Left hindlimb (tissue), 1 donor: Measurements from ENCODE around the gene NGB.

Source experiments
- DNase-seq: peaks from one replicate; pipeline ENCODE4 v3.0.0-alpha.2; 2018

NGB gene

DNA sequence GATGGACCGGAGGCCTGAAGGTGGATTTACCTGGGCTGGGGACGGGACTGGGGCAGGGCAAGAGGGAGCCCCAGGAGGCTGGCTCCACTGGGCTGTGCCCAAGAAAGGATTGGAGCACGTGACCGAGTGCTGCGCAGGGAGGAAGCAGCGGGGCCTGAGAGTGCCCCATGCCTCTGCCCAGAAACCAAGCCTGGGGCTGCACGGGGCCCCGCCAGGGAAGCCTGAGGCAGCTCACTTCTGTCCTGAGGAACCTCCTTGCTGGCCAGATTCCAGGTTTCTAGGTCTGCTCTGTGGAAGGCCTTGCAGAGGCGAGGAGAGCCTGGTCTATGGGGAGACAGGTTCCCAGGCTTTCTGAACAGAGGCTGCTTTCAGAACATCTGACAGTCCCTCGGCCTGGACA is 10.4 kb downstream of the NGB start:
- peak; percentile 64 for DNase-seq

DNA sequence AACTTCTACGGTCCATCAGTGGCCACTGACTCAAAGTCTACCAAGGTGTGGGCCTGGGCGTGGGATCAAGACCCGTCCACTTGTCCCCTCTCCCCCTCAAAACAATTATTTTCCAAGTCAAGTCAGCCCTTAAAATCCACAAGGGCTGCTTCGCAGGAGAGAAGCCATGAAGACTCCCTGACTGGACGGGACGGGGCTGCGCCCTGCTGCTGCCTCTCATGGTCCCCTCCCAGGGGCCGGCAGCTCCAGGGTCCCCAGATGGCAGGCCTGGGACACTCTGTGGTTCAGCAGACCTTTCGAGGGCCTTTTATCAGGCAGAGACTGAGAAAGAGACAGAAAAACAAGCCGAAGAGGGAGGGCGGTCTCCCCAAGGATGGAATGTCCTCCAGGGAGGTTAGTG is 10.8 kb downstream of the NGB start:
- DNase-seq, result no peak

DNA sequence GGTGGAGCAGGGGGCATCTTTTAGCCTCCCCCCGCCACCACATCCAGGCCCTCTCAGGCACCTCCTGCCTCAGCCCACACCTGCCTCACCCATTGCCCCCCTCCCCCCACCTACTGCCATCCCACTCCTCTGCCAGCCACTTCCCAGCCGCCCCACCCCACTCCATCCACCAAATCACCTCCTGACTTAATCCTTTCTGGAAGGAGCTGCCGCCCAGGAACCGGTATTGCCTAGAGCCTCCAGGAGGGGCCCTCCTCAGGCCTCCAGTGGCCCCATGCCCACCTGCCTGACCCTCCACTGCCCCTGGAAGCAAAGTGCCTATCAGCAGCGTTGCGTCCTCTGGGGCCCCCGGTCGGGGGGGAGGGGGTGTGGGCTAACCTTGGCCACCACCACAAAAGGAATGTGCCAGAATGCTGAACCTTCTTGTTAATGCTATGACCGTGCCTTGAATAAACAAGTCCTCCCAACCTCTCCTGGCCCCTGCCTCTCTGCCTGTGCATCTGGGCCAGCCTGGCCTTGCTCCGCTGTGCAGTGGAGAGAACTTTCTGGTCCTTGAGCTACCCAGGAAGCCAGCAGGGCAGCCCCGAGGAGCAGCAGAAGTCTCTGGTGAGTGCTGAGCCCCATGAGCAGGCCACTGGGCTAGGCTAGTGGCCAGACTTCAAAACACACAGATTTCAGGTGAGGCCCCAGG is 11.8 kb downstream of the NGB start:
- DNase-seq, result no peak

DNA sequence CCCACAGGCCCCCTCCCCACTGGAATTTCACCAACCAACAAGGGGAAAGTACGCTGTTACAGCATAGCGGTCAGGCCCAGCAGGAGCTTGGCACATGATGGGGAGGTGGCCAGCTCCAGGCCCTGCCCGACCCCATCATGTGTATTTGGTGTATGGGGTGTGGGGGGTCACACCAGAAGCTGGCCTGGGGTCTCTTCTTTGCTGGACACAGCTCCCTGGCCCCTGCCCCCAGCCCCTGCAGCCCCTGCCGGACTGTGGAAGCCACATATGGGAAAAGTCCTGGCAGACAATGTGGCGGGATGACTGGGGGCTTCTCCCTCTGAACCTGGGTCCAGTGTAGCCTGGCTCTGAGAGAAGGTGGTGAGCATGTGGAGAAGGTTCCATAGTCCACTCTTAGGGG is 12.4 kb downstream of the NGB start:
- DNase-seq, result peak; percentile 26

DNA sequence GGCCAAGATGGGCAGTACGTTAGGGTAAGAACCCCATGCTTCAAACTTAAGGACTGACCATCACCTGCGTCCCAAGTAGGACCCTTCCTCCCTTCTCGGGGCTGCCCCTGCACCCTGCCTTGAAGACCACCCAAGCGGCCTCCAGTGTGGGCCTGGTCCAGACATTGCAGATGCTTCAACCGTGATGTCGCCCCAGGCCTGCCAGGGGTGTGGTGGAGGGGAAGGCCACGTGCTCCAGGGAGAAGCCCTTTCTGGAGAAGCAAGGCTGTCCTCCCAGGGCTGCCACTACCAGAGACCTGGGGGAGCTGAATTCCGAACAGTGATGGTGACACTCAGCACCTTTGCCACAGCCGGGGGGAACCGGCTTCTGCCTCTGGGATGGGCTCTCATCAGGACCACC is 13.3 kb downstream of the NGB start:
- DNase-seq, result no peak

DNA sequence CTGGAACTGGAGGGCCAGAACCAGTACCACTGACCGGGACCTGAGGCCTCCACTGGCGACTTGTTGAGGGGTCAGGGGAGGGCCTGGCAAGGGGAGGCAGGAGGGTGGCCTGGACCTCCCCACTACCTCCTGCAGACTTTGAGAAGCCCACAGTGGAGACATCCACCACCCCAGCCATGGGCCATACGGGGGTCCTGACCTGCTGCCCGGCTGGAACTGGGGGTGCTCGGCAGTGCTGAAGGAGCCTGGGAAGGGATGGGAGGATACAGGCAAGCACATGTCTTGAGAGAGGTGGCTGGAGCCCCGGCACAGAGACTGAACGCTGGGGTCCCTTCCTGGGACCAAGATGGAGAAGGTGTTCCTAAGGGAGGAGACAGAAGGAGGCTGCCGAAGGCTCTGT is 14.3 kb downstream of the NGB start:
- DNase-seq, result peak; percentile 11

DNA sequence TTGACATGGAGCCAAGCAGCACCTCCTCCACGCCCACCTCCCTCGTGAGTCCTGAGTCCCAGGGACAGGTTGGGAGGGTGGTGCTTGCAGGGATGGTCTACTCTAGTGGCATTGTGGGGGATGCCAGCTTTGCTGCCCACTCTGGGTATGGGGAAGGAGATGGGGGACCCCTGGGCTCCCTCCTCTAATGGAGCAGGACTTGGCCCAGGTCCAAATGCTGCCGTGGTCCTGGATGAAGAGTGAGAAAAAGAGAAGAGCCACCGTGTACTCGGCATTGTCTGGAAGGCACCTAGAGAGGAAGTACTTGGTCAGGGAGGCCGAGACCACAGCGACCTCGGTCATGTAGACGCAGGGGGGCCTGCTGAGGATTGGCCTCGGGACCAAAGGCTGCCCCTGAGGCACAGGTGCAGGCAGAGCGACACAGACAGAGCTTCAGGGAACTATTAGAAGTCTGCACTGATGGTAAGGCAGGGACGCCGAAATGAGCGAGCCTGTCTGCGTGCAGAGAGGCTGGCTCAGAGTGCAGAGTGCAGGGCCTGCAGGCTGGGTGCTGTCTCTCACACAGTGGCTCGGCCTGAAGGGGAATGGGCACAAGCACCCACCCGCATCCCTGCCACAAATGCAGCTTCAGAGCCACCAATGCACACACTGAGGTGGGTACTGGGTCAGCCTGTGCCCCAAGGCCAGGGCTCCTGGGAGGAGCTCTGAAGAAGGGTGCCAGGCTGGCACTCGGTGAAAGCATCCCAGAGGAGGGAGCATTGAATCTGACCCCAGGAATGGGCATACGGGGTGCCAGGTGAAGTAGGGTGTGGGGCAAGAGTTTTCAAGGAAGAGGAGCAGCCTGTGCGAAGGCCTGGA is 17.4 kb downstream of the NGB start:
- DNase-seq, result no peak

DNA sequence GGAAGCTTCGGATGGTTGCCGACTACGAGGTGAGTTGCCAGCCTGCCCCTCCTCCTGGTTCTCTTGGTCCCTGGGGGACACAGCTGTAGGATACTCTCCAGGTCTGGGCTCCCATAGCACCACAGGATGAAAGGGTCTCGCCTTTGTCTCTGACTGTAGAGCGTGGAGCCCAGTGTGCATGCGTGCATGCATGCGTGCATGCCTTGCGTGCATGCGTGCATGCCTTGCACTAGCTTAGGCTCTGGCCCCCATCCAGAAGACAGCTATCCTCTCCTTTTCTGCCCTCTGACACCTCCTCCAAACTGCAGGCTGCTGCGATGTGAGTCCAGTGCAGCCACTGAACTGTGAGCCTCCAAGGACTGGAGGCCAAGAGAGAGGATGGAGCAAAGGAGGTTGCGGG is 19.1 kb downstream of the NGB start:
- no peak for DNase-seq

DNA sequence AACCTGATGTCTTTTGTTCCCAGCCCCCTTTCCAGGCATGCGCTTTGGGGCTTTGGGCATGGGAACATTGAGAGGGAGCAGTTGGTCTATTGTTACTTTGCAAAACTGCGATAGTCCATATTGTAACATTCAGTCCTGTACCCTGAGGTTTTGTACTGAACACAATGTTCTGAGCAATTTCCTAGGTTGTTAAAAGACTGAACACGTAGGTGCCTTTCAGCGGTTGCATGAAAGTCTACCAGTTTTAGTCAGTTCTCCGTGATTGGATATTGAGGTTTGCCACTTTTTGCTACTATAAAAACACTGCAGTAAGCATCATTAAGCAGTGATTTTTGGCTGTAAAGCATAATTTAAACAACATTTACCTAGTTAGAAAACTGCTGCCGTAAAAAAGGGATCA is 20.1 kb downstream of the NGB start:
- DNase-seq, result no peak

DNA sequence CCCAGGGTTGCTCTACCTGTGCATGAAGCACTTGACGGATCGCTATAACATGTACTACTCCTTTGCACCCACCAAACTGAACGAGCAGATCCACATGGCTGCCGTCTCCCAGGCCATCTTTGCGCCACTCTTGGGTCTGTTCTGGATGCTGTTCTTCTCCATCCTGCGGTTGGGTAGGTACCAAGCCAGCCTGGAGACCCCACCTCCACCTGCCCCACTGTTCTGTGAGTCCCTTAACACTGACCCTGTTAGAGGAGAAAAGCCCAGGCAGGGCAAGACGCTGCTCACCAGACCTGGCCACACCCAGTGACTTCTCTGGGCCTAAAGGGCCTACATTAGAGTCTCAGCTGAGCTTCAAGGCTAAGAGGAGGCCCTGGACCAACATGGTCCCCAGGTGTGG is 21.7 kb downstream of the NGB start:
- DNase-seq, result no peak

DNA sequence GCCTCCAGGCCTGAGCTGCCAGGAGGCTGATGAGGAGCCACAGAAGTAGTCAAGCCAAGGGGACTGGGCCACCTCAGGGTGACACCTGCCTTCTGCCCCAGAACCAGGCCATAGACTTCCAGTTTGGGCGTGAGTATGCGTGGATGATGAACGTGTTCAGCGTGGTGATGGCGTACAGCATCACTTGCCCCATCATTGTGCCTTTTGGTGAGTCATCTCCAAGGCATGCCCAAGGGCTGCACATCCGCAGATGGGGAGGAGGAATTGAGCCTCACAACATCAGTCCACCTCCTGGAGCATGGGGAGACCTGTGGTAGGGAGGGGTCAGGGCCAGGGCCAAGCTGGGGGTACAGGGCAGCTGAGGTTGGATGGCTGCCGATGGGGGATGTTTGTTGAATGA is 22.3 kb downstream of the NGB start:
- no peak for DNase-seq

DNA sequence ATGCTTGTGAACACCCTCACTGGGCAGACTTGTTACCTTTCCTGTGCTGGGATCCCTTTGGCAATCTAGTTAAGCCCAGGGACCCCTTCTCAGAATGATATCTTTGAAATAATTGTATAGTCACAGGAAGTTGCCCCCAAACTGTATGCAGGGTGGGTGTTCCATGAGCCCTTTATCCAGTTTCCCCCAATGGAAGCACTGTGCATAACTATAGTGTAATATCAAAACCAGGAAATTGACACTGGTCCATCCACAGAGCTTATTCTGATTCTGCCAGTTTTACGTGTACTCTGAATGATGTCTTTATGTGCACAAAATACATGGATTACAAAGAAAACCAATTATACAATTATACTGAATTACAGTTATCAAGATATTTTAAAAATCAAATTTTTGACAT is 24.2 kb downstream of the NGB start:
- no peak for DNase-seq

DNA sequence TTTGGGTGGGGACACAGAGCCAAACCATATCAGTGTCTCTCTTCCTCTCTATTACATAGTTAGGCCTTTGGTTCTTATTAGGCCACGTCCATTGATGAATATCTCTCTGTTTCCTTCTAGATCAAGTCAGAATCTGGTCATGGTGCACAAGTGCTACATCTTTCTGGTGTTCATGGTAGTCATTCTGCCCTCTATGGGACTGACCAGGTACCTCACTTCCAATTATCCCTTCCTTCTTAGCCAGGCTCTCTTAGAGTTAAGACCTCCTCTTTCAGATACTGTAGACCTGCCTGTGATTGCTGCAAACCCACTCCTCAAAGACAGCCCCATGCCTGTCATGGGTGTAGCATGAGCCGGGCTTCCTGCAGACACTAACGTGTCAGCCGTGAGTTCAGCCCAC is 25.2 kb downstream of the NGB start:
- no peak for DNase-seq

DNA sequence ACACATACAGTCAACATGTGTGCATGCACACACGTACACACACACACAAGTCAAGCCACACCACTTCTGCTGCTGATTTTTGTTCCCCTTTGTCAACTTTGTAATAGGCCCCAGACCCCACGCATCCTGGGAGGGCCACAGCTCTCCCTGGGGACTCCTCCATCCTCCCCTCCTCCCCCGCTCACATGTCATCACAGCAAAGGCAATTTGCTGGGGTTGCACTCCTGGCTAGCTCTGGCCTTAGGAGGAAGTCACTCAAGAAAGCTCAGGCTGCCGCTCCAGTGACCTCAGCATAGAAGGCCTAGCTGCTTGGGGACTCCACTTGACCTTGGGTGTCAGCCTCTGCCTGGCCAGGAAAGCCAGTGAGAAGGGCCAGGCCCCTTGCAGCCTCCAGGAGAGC is 27.2 kb downstream of the NGB start:
- DNase-seq, result no peak

DNA sequence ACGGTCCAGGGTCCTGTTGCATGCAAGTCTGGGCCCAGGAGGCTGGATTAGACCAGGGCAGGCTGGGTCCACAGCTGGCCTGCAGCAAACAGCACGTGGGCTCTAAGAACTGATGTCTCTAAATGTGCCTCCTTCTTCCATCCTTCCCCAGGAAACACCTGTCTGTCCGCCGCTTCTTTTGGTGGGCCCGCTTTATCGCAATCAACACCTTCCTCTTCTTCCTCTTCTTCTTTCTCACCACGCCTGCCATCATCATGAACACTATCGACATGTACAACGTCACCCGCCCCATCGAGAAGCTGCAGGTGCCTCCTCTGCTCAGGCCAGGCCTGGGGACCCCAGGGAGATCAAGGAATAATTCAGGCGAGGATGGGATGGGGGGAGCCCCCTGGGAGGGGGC is 28.3 kb downstream of the NGB start:
- DNase-seq, result no peak

DNA sequence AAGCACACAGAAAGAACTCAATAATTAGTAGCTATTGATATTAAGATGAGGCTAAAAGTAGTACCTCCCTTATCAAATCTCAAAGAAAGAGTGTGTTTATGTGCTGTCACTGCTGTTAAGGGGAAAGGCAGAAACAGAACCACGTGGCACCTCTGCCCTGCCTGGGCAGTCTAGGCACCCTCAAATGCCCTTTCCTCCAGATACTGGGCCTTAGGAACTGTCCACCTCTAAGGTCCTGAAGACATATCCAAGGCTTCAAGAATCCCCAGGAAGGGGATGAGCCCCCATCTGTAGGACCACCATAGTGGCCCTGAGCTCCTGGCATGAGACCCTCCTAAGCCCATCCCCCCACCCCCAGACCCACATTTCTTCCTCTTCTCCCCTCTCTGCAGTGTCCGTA is 29.1 kb downstream of the NGB start:
- DNase-seq, result no peak

DNA sequence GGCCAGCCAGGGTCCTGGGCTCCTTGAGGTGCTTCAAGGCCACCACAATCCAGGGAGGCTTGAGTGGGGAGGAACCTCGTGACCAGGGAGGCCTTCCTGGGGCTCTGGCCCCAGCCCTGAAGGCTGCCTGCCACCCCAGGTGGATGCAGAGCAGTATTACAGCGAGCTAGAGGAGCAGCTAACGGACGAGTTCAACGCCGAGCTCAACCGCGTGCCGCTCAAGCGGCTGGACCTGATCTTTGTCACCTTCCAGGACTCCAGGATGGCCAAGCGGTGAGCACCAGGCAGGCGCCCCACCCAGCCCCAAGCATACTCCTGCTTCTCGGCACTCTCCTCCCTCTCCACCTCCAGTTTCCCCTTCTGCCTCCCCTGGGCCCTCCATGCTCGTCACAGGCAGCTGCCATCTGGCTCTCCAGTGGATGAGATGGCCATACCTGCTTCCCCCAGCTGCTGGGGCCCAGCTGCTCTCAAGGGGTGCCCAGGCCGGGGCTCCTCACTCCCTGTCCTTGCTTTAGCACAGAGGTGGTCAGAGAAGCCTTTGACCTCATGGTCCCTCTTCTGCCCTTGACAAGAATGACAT is 30.6 kb downstream of the NGB start:
- no peak for DNase-seq

DNA sequence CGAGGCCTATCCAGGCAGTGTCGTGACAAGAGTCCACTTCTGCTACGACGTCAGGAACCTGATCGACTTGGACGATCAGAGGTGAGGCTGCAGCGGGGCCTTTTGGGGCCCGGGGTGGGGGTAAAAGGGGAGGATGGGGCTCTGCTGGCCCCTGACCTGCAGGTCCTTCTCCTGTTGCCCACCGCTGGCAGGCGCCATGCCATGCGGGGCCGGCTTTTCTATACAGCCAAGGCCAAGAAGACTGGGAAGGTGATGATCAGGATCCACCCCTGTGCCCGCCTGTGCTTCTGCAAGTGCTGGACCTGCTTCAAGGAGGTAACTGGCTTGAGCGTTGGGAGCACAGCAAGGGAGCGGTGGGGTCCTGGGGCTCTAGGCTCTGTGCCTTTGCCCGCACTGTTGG is 31.6 kb downstream of the NGB start:
- no peak for DNase-seq

DNA sequence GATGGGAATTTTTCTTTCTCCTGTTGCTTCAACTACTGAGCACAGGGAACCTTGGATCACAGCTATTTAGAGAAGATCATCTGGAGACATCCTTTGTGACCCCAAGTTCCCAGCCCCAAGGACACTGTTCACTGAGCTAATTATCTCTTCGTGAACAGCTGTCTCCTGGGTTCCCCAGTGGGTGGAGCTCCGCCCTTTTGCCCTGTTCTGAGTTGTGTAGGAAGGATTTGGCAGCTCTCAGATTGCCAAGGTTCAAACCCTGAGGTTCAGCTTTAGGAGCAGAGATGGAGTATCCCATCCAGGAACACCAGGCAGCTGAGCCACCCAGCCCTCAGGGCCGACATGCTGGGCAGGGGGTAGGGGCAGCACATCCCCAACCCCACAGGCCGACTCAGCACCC is 32.0 kb downstream of the NGB start:
- DNase-seq, result no peak

DNA sequence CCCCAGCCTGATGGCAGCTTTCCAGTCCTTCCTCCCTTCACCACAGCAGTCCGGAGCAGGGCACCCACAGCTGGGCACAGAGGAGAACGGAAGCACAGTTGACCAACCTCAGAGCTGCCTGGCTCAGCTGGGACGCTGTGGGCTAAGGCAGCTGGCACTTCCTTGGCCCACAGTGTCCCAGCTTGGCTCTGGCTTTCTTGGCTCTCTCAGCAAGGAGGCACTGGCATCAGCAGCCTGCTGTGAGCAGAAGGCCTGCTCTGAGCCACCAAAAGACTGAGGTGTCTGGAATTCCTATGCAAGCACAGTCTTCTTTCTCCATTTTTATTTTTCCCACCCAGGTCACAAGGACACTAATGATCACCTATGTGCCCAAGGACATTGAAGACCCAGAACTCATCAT is 32.6 kb downstream of the NGB start:
- no peak for DNase-seq

DNA sequence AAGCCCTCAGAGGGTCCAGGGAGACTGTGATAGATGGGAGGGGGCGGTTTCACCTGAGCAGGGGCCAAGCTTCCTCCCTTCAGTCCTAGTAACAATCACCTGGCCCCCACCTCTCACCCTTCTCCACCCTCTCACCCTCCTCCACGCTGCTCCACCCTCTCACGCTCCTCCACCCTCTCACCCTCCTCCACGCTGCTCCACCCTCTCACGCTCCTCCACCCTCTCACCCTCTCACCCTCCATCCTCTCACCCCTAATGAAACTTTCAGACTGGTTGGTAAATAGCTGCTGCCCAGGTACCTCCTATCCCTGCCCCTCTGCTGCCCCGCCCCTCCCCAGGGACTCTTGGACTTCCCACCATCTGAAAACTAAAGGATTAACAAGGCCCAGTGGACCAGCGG is 34.2 kb downstream of the NGB start:
- no peak for DNase-seq

DNA sequence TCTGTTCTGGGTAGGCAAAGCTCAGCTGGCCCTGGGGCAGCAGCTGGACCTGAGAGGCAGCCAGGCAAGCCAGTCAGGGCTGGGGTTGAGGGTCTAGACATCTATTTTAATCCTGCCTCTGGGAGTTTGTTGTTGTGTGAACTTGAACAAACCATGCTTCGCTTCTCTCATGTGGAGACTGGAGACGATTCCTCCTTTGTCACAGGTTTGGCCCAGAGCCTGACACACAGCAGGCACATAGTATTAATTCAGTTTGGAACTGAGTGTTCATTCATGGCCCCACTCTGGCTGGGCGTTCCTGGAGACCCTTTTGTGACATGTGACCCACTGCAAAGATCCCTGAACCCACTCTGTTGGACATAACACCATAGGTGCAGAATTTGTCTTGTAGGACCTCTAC is 39.3 kb downstream of the NGB start:
- no peak for DNase-seq

DNA sequence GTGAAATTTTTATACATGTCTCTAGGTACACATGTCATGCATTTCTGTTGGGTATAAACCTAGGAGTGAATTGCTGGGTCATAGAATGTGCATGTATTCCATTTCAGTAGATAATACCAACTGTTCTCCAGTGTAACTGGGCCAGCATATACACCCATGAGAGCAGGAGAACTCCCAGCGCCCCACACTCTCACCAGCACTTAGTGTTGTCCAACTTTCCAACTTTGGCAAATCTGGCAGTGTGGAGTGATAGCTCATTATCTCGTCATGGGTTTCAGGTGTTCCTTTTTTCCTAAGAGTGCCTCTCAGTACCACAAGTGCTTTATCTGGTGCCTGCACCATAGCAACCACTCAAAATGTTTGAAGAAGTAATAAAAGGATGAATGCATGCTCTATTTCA is 40.1 kb downstream of the NGB start:
- no peak for DNase-seq

DNA sequence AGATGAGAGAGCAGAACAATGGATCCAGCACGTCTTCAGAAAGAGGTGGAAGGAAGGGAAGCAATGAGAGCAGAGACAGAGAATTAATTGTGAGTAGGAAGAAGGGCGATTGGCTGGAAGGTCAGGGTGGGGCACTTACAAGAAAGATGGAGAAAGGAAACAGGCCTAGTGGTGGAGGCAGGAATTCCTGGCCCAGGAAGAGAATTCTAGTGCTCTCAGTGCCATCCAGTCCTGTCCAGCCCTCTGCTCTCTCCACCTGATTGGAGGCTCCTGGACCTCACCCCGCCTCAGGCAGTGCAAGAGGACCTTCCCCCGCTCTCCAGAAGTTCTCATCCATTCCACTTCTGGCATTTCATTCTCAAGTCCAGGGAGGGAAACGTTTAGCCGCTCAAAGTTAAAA is 43.0 kb downstream of the NGB start:
- DNase-seq, result no peak
